ENCODE measurements around the gene NPIPA3. TPM values are rescaled to one million over a fixed set of nuclear protein-coding genes. Genes with fewer than 3 reads are reported as not detected.
"Not testable (repeated sequence)": the region's sequence is repeated elsewhere in the genome, so short reads cannot be mapped to it uniquely, and the experiment has no call there.

The NPIPA3 gene
- total RNA-seq = 0.26 and 0.60 TPM in 2 replicates

- not testable (repeated sequence) for DNase-seq (ENCODE audit: low read depth, low spot score)
These were observed at the start of gene NPIPA3 for GRCh38 chr16:14703156-14704011. NPIPA3 (plus strand) TSS chr16:14703411; CDS start chr16:14708944, 5,533 bp downstream.

GRCh38 chr16:14658063-14658462 lies 45.1 kb upstream of the NPIPA3 start:
- no peak for DNase-seq (ENCODE audit: low read depth, low spot score)

- no peak for DNase-seq (ENCODE audit: low read depth, low spot score)
These were observed 35.6 kb upstream of the NPIPA3 start for GRCh38 chr16:14667347-14668266.

GRCh38 chr16:14668556-14669223 lies 34.5 kb upstream of the NPIPA3 start:
- no peak for DNase-seq (ENCODE audit: low read depth, low spot score)

- no peak for DNase-seq (ENCODE audit: low read depth, low spot score)
These were observed 33.4 kb upstream of the NPIPA3 start for GRCh38 chr16:14669776-14670175.

- no peak for DNase-seq (ENCODE audit: low read depth, low spot score)
These were observed 30.7 kb upstream of the NPIPA3 start for GRCh38 chr16:14672403-14672971.

- no peak for DNase-seq (ENCODE audit: low read depth, low spot score)
These were observed 26.6 kb upstream of the NPIPA3 start for GRCh38 chr16:14676633-14677032.

- DNase-seq (ENCODE audit: low read depth, low spot score) = no peak
These were observed 25.6 kb upstream of the NPIPA3 start for GRCh38 chr16:14677627-14678026.

- no peak for DNase-seq (ENCODE audit: low read depth, low spot score)
These were observed 24.3 kb upstream of the NPIPA3 start for GRCh38 chr16:14678748-14679497.

GRCh38 chr16:14680396-14680795 lies 22.8 kb upstream of the NPIPA3 start:
- not testable (repeated sequence) for DNase-seq (ENCODE audit: low read depth, low spot score)

- no peak for DNase-seq (ENCODE audit: low read depth, low spot score)
These were observed 22.1 kb upstream of the NPIPA3 start for GRCh38 chr16:14681115-14681514.

- DNase-seq (ENCODE audit: low read depth, low spot score) = no peak
These were observed 21.1 kb upstream of the NPIPA3 start for GRCh38 chr16:14682121-14682520.

- DNase-seq (ENCODE audit: low read depth, low spot score) = peak; percentile 79
These were observed 17.1 kb upstream of the NPIPA3 start for GRCh38 chr16:14685870-14686793.

- DNase-seq (ENCODE audit: low read depth, low spot score) = not testable (repeated sequence)
These were observed 9.1 kb upstream of the NPIPA3 start, which contains the start of gene PLA2G10 for GRCh38 chr16:14694129-14694528. PLA2G10 (minus strand) TSS chr16:14694308; CDS start chr16:14694229, 79 bp downstream.

- not testable (repeated sequence) for DNase-seq (ENCODE audit: low read depth, low spot score)
These were observed 1.4 kb upstream of the NPIPA3 start for GRCh38 chr16:14701859-14702258.

- DNase-seq (ENCODE audit: low read depth, low spot score) = not testable (repeated sequence)
These were observed 539 bp upstream of the NPIPA3 start for GRCh38 chr16:14702672-14703071.

GRCh38 chr16:14733233-14733632 lies 30.0 kb downstream of the NPIPA3 start:
- not testable (repeated sequence) for DNase-seq (ENCODE audit: low read depth, low spot score)

- DNase-seq (ENCODE audit: low read depth, low spot score) = not testable (repeated sequence)
These were observed 37.7 kb downstream of the NPIPA3 start for GRCh38 chr16:14740832-14741385.

GRCh38 chr16:14741794-14742193 lies 38.6 kb downstream of the NPIPA3 start:
- DNase-seq (ENCODE audit: low read depth, low spot score) = not testable (repeated sequence)

Data from pulmonary artery endothelial cell (primary cell).